Activated gamma-delta T cell treated with anti-CD3 and anti-CD28 coated beads, Interleukin-2, amount 50 U/mL, for 16 hours (primary cell): Measurements from ENCODE around the gene CDK5RAP2.

Source experiments
- DNase-seq: peaks from one replicate; pipeline ENCODE4 v3.0.0-alpha.2; 2020; ENCODE audit warnings: low read depth

CDK5RAP2 gene

GRCh38 chr9:120436983-120437475 is 142.9 kb downstream of the CDK5RAP2 start:
- DNase-seq, result no peak

GRCh38 chr9:120436446-120436845 is 143.5 kb downstream of the CDK5RAP2 start:
- no peak for DNase-seq

GRCh38 chr9:120435091-120435490 is 144.9 kb downstream of the CDK5RAP2 start:
- no peak for DNase-seq

- DNase-seq, result no peak
Observed at GRCh38 chr9:120434532-120434931, 145.4 kb downstream of the CDK5RAP2 start.

- DNase-seq, result no peak
Observed at GRCh38 chr9:120433701-120434100, 146.3 kb downstream of the CDK5RAP2 start.

GRCh38 chr9:120432600-120432999 is 147.4 kb downstream of the CDK5RAP2 start:
- no peak for DNase-seq

GRCh38 chr9:120431268-120431667 is 148.7 kb downstream of the CDK5RAP2 start:
- no peak for DNase-seq

GRCh38 chr9:120424248-120424647 is 155.7 kb downstream of the CDK5RAP2 start:
- DNase-seq, result no peak

- DNase-seq, result no peak
Observed at GRCh38 chr9:120423812-120424211, 156.2 kb downstream of the CDK5RAP2 start.

- DNase-seq, result no peak
Observed at GRCh38 chr9:120421977-120422376, 158.0 kb downstream of the CDK5RAP2 start.

- DNase-seq, result no peak
Observed at GRCh38 chr9:120418315-120418714, 161.7 kb downstream of the CDK5RAP2 start.

GRCh38 chr9:120416781-120417427 is 163.1 kb downstream of the CDK5RAP2 start:
- DNase-seq, result no peak

- no peak for DNase-seq
Observed at GRCh38 chr9:120413121-120414048, 166.6 kb downstream of the CDK5RAP2 start.

- no peak for DNase-seq
Observed at GRCh38 chr9:120412425-120412951, 167.5 kb downstream of the CDK5RAP2 start.

- DNase-seq, result no peak
Observed at GRCh38 chr9:120411862-120412424, 168.0 kb downstream of the CDK5RAP2 start.

GRCh38 chr9:120410925-120411501 is 169.0 kb downstream of the CDK5RAP2 start:
- no peak for DNase-seq

- DNase-seq, result no peak
Observed at GRCh38 chr9:120408680-120409258, 171.2 kb downstream of the CDK5RAP2 start.

GRCh38 chr9:120405860-120406259 is 174.1 kb downstream of the CDK5RAP2 start:
- DNase-seq, result no peak

- no peak for DNase-seq
Observed at GRCh38 chr9:120405134-120405533, 174.8 kb downstream of the CDK5RAP2 start.

GRCh38 chr9:120403543-120403856 is 176.5 kb downstream of the CDK5RAP2 start:
- no peak for DNase-seq

GRCh38 chr9:120402741-120403542 is 177.0 kb downstream of the CDK5RAP2 start:
- DNase-seq, result no peak
